Breast epithelium (tissue), 4 donors: ENCODE results near the gene NDEL1. TPM values are rescaled to one million over a fixed set of nuclear protein-coding genes. Genes with fewer than 3 reads are reported as not detected.

Experiments used
- DNase-seq, 2 donors: peaks; one replicate each; pipeline ENCODE4 v3.0.0-alpha.2; 2019; ENCODE audit warnings: low spot score in 2 of 2
- H3K27ac ChIP-seq, 2 donors: fragments of 200-600 bp; sonication (generic) in 1 of 2; one replicate each; pipeline ENCODE4 v1.5.1; 2016 to 2019; ENCODE audit warnings: mild to moderate bottlenecking in 1 of 2
- H3K27me3 ChIP-seq, 2 donors: fragments of 200-600 bp; sonication (generic) in 1 of 2; one replicate each; pipeline versions ENCODE4 v1.5.1 to v1.6.0; 2017 to 2019; ENCODE audit warnings: control low read depth in 1 of 2, mild to moderate bottlenecking in 1 of 2
- H3K36me3 ChIP-seq: fragments of 200-600 bp; one replicate; pipeline ENCODE4 v1.5.1; 2019
- H3K4me1 ChIP-seq, 2 donors: fragments of 200-600 bp; sonication (generic); one replicate each; pipeline ENCODE4 v1.5.1; 2016 to 2019; ENCODE audit warnings: control low read depth in 1 of 2
- H3K4me3 ChIP-seq, 3 donors: fragments of 200-600 bp; sonication (generic); 1 replicate in 2 of 3; 2 replicates in 1 of 3; pipeline ENCODE4 v1.5.1; 2016 to 2019; ENCODE audit warnings: mild to moderate bottlenecking in 3 of 3, moderate library complexity in 2 of 3
- H3K9me3 ChIP-seq, 2 donors: fragments of 200-600 bp; sonication (generic) in 1 of 2; one replicate each; pipeline ENCODE4 v1.5.1; 2016 to 2019; ENCODE audit warnings: control low read depth in 1 of 2
- POLR2A ChIP-seq: fragments of 450-650 bp; IDR thresholded peaks from one replicate; pipeline ENCODE4 v1.6.1; 2016; ENCODE audit warnings: antibody characterized with exemption, mild to moderate bottlenecking, moderate library complexity
- POLR2AphosphoS5 ChIP-seq, 3 donors: sonication (generic); formaldehyde crosslinking; IDR thresholded peaks; one replicate each; pipeline ENCODE4 v1.6.1; 2017; ENCODE audit warnings: antibody characterized with exemption in 3 of 3
- intact Hi-C: fragments of 100-400 bp; cut with DNase I; formaldehyde crosslinking; loops from one replicate; pipeline ENCODE4 v1.15.1; 2023; ENCODE audit warnings: low total_unique reads
- total RNA-seq, 3 donors: library from RNA; depleted of rRNA; stranded (reverse); fragments of >200 nt; gene quantifications; one replicate each; pipeline ENCODE4 v1.1.0, GENCODE V29; 2016
- TF ChIP-seq, protein P1 (sequence below), 3 donors: fragments of 450-650 bp; IDR thresholded peaks; one replicate each; pipeline ENCODE4 v1.5.1; 2016 to 2017; ENCODE audit warnings: antibody characterized with exemption in 3 of 3, mild to moderate bottlenecking in 3 of 3, moderate library complexity in 3 of 3

Gene NDEL1
- total RNA-seq, 3 donors from 2014 or later: 51.1 to 80.6 (median 61.4) TPM

- H3K4me3 ChIP-seq: no peak overlapping the region
- H3K9me3 ChIP-seq: no peaks in the 10 kb centered on the region
- no peak for TF ChIP-seq POLR2A
- TF ChIP-seq, protein P1, sequence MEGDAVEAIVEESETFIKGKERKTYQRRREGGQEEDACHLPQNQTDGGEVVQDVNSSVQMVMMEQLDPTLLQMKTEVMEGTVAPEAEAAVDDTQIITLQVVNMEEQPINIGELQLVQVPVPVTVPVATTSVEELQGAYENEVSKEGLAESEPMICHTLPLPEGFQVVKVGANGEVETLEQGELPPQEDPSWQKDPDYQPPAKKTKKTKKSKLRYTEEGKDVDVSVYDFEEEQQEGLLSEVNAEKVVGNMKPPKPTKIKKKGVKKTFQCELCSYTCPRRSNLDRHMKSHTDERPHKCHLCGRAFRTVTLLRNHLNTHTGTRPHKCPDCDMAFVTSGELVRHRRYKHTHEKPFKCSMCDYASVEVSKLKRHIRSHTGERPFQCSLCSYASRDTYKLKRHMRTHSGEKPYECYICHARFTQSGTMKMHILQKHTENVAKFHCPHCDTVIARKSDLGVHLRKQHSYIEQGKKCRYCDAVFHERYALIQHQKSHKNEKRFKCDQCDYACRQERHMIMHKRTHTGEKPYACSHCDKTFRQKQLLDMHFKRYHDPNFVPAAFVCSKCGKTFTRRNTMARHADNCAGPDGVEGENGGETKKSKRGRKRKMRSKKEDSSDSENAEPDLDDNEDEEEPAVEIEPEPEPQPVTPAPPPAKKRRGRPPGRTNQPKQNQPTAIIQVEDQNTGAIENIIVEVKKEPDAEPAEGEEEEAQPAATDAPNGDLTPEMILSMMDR (IDR thresholded peaks at IDR 0.05): no peak
- TF ChIP-seq POLR2AphosphoS5 (IDR thresholded peaks at IDR 0.05): no peak
- intact Hi-C loops: no loop called here
- H3K27me3 ChIP-seq: no peaks in the 10 kb centered on the region
- no peak overlapping the region for H3K27ac ChIP-seq
- H3K4me1 ChIP-seq: no peaks in the 10 kb centered on the region
- no peaks in the 10 kb centered on the region for H3K36me3 ChIP-seq
- no peak for DNase-seq
Observed at GRCh38 chr17:8494506-8495111, 58.9 kb downstream of the NDEL1 start.

DNA sequence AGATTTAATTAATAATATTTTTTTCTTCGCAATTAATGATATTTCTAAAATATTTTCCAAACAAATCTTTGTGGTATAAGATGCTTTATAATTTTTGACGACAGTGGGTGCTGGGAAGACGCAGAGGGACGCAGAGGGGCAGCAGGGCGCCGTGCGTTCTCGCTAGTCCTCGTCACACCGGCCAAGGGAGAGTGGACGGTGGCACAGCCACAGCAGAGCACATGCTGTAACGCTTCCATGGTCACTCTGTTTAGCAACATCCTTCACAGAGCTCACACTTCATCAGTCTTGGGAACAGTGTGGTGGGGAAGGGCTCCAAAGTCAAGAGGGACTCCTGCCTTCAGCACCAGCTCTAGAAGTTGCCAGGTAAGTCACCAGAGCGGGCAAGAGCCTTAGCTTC, 60.4 kb downstream of the NDEL1 start:
- no peaks in the 10 kb centered on the region for H3K9me3 ChIP-seq
- TF ChIP-seq POLR2AphosphoS5 (IDR thresholded peaks at IDR 0.05): no peak
- intact Hi-C loops: no loop called here
- H3K4me1 ChIP-seq: no peaks in the 10 kb centered on the region
- H3K36me3 ChIP-seq: no peaks in the 10 kb centered on the region
- H3K4me3 ChIP-seq: no peak overlapping the region
- DNase-seq: no peak
- H3K27ac ChIP-seq: no peak overlapping the region
- H3K27me3 ChIP-seq: no peaks in the 10 kb centered on the region

- TF ChIP-seq POLR2AphosphoS5 (IDR thresholded peaks at IDR 0.05) (no peak), POLR2A (no peak)
- TF ChIP-seq, protein P1 (IDR thresholded peaks at IDR 0.05): no peak
Observed at GRCh38 chr17:8499171-8499570, 63.5 kb downstream of the NDEL1 start.

GRCh38 chr17:8499614-8500013, 63.9 kb downstream of the NDEL1 start:
- no peak for DNase-seq
- Histone ChIP-seq H3K36me3 (no peaks in the 10 kb centered on the region), H3K4me1 (no peaks in the 10 kb centered on the region), H3K27me3 (no peaks in the 10 kb centered on the region), H3K4me3 (no peak overlapping the region), H3K27ac (no peak overlapping the region), H3K9me3 (no peaks in the 10 kb centered on the region)
- TF ChIP-seq, protein P1 (IDR thresholded peaks at IDR 0.05): no peak
- TF ChIP-seq POLR2AphosphoS5 (IDR thresholded peaks at IDR 0.05): no peak
- intact Hi-C loops: no loop called here

More at GRCh38 chr17:8499171-8499570, 63.5 kb downstream of the NDEL1 start:
- Histone ChIP-seq H3K27ac (no peak overlapping the region), H3K27me3 (no peaks in the 10 kb centered on the region), H3K9me3 (no peaks in the 10 kb centered on the region), H3K36me3 (no peaks in the 10 kb centered on the region), H3K4me3 (no peak overlapping the region), H3K4me1 (no peaks in the 10 kb centered on the region)
- DNase-seq: no peak
- intact Hi-C loops: no loop called here

DNA sequence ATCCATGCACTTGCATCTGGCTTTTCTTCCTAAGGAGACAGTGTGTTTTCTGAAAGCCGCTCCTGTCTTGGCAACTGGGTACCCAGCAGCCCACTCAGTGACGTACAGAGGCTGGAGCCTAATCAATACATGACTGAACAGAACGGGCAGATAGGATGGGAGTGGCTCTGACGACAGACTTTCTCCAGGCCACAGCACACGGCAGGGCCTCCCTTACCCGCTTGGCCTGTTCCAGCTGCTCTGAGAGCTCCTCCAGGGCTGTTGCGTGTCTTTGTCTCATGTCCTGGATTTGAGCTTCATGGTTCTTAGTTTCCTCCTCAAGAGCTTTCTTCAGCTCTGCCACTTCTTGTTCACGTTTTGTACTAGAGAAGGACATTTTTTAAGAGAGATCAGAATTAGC, 64.9 kb downstream of the NDEL1 start:
- Histone ChIP-seq H3K9me3 (no peaks in the 10 kb centered on the region), H3K36me3 (no peaks in the 10 kb centered on the region), H3K27ac (no peak overlapping the region), H3K4me1 (no peaks in the 10 kb centered on the region), H3K4me3 (no peak overlapping the region), H3K27me3 (no peaks in the 10 kb centered on the region)
- no peak for DNase-seq
- TF ChIP-seq, protein P1 (IDR thresholded peaks at IDR 0.05): no peak
- TF ChIP-seq POLR2A (no peak), POLR2AphosphoS5 (IDR thresholded peaks at IDR 0.05) (no peak)
- intact Hi-C loops: no loop called here

GRCh38 chr17:8502126-8502525, 66.4 kb downstream of the NDEL1 start:
- Histone ChIP-seq H3K9me3 (no peaks in the 10 kb centered on the region), H3K36me3 (no peaks in the 10 kb centered on the region), H3K4me1 (no peaks in the 10 kb centered on the region), H3K4me3 (no peak overlapping the region), H3K27ac (peak overlapping the region in 1 of 2 donors; percentile 12), H3K27me3 (no peaks in the 10 kb centered on the region)
- TF ChIP-seq POLR2A (no peak), POLR2AphosphoS5 (IDR thresholded peaks at IDR 0.05) (no peak)
- TF ChIP-seq, protein P1 (IDR thresholded peaks at IDR 0.05): no peak
- intact Hi-C loops: no loop called here
- DNase-seq: no peak
